Head of caudate nucleus (tissue), 42 donors: ENCODE measurements around the gene KIZ.
"Not testable (repeated sequence)": the region's sequence is repeated elsewhere in the genome, so short reads cannot be mapped to it uniquely, and the experiment has no call there.

Source experiments
- DNase-seq, 42 donors: peaks; one replicate each; pipeline versions ENCODE4 v3.0.0 to v3.0.0-alpha.2; 2020 to 2021; ENCODE audit warnings: mixed read lengths in 7 of 42
- intact Hi-C: fragments of 100-400 bp; cut with DNase I; formaldehyde crosslinking; loops from one replicate; pipeline ENCODE4 v1.15.0; 2022

KIZ gene

GRCh38 chr20:21237956-21238799 lies 112.3 kb downstream of the KIZ start:
- DNase-seq: no peak
- intact Hi-C loops: loop anchor here (5.0 to 10.0 kb wide), 4 partner anchors 64 to 401 kb away; partner anchors contain the start of genes KIZ and XRN2

DNA sequence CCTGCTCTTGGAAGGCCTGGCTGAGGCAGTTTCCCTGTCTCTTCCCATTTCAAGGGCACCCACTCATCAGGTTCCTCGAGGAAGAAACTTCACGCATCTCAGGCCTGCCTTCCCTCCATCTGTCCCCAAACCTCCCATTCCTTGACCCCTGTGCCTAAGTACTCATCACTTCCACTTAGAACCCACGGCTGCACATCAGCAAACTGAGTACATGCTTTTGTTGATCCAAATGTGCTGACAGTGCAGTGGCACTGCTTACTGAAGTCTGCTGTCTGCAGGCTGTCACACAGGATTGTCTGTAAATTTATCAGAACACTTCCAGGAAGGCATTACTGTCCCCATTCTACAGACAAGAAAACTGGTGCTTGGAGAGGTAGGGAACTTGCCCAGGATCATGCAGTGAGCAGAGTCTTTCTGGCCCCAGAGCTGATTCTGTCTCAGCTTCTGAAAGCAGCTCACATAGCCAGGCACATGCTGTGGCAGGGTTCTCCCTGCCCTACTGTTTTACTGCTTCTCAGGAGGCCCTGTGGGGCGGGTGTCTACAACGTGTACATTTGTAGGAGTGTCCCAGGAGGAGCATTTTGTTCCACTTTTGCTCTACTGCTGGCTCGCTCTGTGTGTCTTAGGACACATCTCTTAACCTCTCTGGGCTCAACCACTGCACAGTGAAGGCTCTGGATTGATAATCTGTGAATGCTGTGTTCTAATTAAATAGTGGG lies 113.1 kb downstream of the KIZ start:
- DNase-seq: no peak
- intact Hi-C loops: loop anchor here (5.0 to 10.0 kb wide), 4 partner anchors 63 to 402 kb away; partner anchors contain the start of genes KIZ and XRN2

DNA sequence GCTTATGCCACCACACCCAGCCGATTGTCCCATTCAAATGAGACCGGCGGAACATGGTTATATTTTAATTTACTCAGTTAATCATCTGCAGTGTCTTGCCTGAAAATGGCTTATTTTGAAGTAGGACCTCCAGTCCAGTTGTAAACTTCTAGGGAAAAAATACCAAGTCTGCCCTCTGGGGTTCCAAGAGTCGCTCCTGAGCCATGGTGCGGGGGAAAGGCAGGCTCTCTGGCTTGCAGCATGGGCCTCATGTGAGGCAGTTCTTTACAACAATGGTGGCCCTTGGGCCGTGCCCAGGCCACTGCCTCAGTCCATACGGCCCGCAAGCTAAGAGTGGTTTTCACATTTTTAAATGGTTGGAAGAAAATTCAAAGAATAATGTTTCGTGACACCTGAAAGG lies 114.5 kb downstream of the KIZ start:
- no peak for DNase-seq
- intact Hi-C loops: no loop called here

GRCh38 chr20:21241406-21241805 lies 115.5 kb downstream of the KIZ start:
- intact Hi-C loops: no loop called here
- no peak for DNase-seq

DNA sequence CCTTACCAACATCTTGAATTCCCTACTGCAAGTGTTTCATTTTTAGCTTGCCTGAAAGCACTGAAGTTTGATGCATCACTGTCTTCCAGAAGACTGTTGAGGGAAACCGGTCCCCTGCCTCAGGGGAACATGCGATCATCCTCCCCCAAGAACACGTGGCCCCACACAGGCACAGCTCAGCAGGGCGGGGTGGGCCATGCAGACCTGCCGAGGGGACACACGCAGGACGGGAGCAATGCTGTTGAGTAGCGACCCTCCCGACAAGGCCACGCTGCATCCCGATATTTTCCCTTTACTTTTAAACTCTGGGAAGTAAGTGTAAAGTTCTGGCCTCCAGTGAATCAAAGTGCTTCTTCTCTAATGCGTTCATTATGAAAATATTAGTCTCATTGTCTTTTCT lies 117.9 kb downstream of the KIZ start:
- DNase-seq: peak in 1 of 42 donors; percentile 30
- intact Hi-C loops: no loop called here

- intact Hi-C loops: no loop called here
- peak in 1 of 42 donors; percentile 27 for DNase-seq
Observed at GRCh38 chr20:21244808-21245207, 118.9 kb downstream of the KIZ start.

DNA sequence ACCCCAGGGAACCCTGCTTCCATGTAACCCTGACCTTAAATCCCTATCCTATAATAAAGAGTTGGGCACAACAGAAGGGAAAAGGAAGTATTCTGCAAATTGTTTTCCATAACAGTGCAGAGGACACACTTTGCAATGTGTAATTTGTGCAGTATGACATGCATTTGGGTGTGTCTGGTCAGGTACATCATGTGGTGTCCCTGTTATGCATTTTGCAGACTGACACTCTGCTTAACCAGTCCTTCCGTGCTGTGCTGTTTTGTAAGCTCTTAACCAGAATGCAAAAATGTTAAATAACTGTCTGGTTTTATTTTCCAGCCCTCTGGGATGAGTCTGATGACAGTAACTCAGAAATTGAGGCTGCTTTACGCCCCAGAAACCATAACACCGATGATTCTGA lies 120.3 kb downstream of the KIZ start:
- DNase-seq: peak in 1 of 42 donors; percentile 6
- intact Hi-C loops: no loop called here

GRCh38 chr20:21247603-21248095 lies 121.8 kb downstream of the KIZ start:
- intact Hi-C loops: not testable (repeated sequence)
- peak in 1 of 42 donors; percentile 20 for DNase-seq

DNA sequence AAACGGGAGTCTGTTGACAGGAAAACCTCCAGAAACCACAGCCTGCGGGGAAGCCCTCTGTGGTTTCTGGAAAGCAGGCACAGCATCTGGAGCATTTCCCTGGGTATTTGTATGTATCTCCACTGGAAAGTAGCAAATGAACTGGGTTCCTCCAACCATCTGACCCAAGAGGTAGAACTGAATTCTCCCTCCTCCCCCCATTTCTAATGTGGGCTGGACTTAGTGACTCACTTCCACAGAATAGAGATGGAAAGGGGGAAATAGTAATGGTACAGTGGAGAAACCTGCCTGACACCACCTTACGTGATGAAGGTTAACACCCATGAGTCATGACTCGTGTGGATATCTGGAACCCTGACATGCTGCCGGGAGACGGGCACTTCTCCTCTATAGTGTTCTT lies 125.4 kb downstream of the KIZ start:
- intact Hi-C loops: no loop called here

GRCh38 chr20:21257192-21257591 lies 131.3 kb downstream of the KIZ start:
- intact Hi-C loops: no loop called here
- peak in 1 of 42 donors; percentile 32 for DNase-seq

More for the DNA sequence above, 125.4 kb downstream of the KIZ start:
- DNase-seq: peak in 1 of 42 donors; percentile 20

- intact Hi-C loops: no loop called here
- peak in 1 of 42 donors; percentile 37 for DNase-seq
Observed at GRCh38 chr20:21258411-21258810, 132.5 kb downstream of the KIZ start.

DNA sequence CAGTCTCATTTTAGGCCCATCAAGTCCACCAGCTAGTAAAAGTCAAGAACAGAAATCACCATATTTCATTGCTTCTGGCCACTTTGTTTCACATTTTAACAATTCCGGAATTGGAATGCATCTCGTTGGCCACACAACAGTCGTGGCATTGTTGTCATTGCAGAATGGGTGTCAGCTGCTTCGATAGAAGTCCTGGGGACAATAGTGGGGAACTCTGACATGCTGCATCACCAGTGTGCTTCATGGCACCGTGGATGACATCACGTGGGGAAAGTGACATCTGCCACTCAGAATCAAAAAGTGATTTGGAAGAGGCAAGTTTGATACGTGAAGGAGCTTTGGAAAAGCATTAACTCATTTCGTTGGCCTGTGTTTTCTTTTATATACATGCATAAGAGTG lies 133.5 kb downstream of the KIZ start:
- intact Hi-C loops: no loop called here
- peak in 41 of 42 donors; percentile 20 to 88 (median 66) for DNase-seq

DNA sequence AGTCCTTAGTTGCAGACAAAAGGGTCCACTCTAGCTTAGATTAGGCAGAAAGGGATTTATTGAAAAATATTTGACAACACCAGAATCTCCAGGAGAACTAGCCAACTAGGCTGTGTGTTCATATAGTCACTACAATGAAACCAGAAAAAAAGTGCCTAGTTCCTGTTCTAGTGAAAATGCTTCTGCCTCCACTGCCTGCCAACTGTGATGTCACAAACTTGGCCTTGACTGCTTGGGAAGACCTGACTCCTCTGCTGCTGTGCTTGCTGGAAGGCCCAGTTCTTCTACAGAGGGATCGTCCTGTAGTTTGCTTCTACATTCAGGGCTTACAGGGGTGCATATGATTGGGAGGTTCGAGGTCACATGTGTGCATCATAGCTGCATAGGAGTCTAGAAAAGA lies 136.9 kb downstream of the KIZ start:
- intact Hi-C loops: no loop called here
- peak in 1 of 42 donors; percentile 31 for DNase-seq

DNA sequence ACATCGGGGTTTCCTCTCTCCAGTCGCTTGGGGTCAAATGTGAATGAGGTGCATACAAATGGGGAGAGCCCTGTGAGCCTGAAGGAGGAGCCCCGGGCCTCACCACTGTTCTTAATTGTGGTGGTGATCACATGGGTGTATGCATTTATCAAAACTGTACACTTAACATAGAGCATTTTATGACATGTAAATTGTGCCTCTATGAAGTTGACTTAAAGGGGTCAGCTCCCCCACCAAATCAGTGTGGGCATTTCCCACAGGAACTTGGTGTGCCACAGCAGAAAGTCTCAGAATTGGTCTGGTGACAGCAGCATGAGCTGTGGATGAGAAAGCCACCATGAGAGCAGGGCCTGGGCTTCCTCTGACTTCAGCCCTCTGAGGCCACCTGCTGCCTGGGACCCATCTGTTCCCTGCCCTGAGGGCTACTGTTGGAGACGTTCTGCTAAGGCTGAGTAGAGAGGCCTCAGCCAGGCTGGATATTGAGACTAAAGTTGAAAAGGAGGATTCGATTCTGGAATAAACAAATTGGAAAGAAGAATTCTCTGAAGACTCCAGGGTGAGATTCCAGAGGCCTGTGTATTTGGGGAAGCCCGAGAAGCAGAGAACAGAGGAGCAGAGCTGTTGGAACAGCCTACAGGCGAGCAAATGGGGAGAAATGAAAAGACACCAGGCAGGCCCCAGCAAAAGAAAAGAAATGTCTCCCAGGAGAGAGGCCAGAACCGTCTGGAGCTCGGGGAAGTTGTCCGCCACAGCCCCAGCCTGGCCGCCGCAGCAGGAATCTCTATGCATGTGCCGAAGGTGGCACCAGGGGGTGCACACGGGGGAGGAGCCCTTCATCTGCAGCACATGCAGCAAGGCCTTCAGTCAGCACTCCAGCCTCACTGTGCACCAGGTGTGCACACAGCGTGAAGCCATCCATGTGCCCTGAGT lies 139.6 kb downstream of the KIZ start:
- peak in 1 of 42 donors; percentile 8 for DNase-seq
- intact Hi-C loops: no loop called here

DNA sequence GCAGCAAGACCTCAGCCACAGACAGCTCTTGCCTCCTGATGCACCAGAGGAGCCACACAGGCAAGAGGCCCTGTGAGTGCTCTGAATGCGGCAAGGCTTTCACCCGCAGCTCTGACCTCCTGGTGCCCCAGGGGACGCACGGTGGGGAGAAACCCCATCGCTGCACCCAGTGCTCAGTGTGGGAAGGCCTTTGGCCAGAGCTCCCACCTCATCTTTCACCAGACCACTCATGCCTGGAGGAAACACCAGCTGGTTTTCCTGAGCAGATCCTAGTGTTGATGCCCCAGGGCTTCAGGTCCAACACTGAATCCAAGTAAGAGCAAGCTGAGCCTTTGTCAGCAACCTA lies 140.3 kb downstream of the KIZ start:
- no peak for DNase-seq
- intact Hi-C loops: no loop called here

DNA sequence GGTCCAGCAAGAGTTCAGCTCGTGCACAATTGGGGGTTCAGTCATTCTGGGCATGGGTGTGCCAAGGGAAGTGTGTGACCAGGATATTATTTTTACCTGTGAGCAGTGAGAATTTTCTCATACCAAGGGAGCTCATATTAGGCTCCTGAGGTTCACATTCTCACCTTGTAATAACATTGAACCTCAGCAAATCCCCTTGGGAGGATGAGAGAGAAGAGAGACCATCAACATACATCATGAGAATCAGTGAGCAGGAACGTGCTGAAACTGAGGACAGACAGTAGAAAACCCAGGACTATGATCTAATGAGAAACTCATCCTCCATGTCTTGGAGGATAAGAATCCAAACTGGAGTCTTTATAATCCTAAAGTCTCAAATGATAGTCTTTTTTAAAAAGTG lies 143.9 kb downstream of the KIZ start:
- intact Hi-C loops: no loop called here
- no peak for DNase-seq

GRCh38 chr20:21270806-21271205 lies 144.9 kb downstream of the KIZ start:
- peak in 1 of 42 donors; percentile 3 for DNase-seq
- intact Hi-C loops: no loop called here

- intact Hi-C loops: no loop called here
- peak in 1 of 42 donors; percentile 6 for DNase-seq
Observed at GRCh38 chr20:21272279-21272678, 146.4 kb downstream of the KIZ start.

GRCh38 chr20:21272679-21273078 lies 146.8 kb downstream of the KIZ start:
- no peak for DNase-seq
- intact Hi-C loops: no loop called here
